Upper lobe of left lung (tissue), 6 donors: ENCODE results near the gene VSTM2B. TPM values are rescaled to one million over a fixed set of nuclear protein-coding genes. Genes with fewer than 3 reads are reported as not detected.

Source experiments
- ATAC-seq, 2 donors: fragments of 200-7000 bp; cut with Tn5 transposase; one replicate each; pipeline ENCODE4 v1.9.1; 2022; ENCODE audit warnings: mild to moderate bottlenecking in 2 of 2, moderate library complexity in 2 of 2; ENCODE audit not compliant: low FRiP score in 2 of 2
- DNase-seq, 2 donors: peaks; one replicate each; pipeline ENCODE4 v3.0.0-alpha.2; 2019 to 2020
- H3K27ac ChIP-seq, 4 donors: fragments of 200-600 bp; sonication (generic); one replicate each; pipeline ENCODE4 v1.5.1; 2016 to 2019
- H3K27me3 ChIP-seq, 4 donors: fragments of 200-600 bp; sonication (generic); one replicate each; pipeline ENCODE4 v1.5.1; 2017 to 2019
- H3K36me3 ChIP-seq, 4 donors: fragments of 200-600 bp; sonication (generic); one replicate each; pipeline ENCODE4 v1.5.1; 2016 to 2019
- H3K4me1 ChIP-seq, 4 donors: fragments of 200-600 bp; sonication (generic); one replicate each; pipeline ENCODE4 v1.5.1; 2018 to 2019
- H3K4me3 ChIP-seq, 4 donors: fragments of 200-600 bp; sonication (generic); one replicate each; pipeline ENCODE4 v1.5.1; 2017 to 2019; ENCODE audit warnings: mild to moderate bottlenecking in 2 of 4, moderate library complexity in 1 of 4
- H3K9me3 ChIP-seq, 4 donors: fragments of 200-600 bp; sonication (generic); one replicate each; pipeline ENCODE4 v1.5.1; 2018 to 2019
- CTCF ChIP-seq, 6 experiments: fragments of 450-650 bp in 4 of 6; fragments of 200-600 bp in 2 of 6; sonication (generic) in 2 of 6; IDR thresholded peaks; one replicate each; pipeline ENCODE4 v1.5.1; 2016 to 2019; ENCODE audit warnings: antibody characterized with exemption in 6 of 6
- EP300 ChIP-seq, 4 donors: sonication (generic); formaldehyde crosslinking; IDR thresholded peaks; one replicate each; pipeline ENCODE4 v1.5.1; 2017; ENCODE audit warnings: antibody characterized with exemption in 4 of 4, control low read depth in 2 of 4
- POLR2A ChIP-seq, 4 donors: fragments of 450-650 bp; IDR thresholded peaks; one replicate each; pipeline ENCODE4 v1.5.1; 2016 to 2017; ENCODE audit warnings: antibody characterized with exemption in 4 of 4, mild to moderate bottlenecking in 2 of 4
- POLR2AphosphoS5 ChIP-seq, 2 donors: sonication (generic); formaldehyde crosslinking; IDR thresholded peaks; one replicate each; pipeline ENCODE4 v1.5.1; 2017; ENCODE audit warnings: antibody characterized with exemption in 2 of 2
- WGBS, 2 donors: methylation state at CpG; one replicate each; pipeline ENCODE4 v1.1.5; 2017 to 2018; 5-methylcytosine and 5-hydroxymethylcytosine counted together
- total RNA-seq, 6 donors: library from RNA; depleted of rRNA in 4 of 6; stranded (reverse); fragments of >200 nt in 4 of 6; gene quantifications; one replicate each; pipeline versions ENCODE4 v1.1.0 to v1.2.1, GENCODE V29; 2016 to 2021
- donor health status: DM: no; HTN: no; CAD: no; lungs with moderate emphysema.
- donor health status: DM: no; HTN: yes; CAD: no; lungs with severe emphysema.

The VSTM2B gene
- total RNA-seq, 6 donors from 2014 or later: not detected

DNA sequence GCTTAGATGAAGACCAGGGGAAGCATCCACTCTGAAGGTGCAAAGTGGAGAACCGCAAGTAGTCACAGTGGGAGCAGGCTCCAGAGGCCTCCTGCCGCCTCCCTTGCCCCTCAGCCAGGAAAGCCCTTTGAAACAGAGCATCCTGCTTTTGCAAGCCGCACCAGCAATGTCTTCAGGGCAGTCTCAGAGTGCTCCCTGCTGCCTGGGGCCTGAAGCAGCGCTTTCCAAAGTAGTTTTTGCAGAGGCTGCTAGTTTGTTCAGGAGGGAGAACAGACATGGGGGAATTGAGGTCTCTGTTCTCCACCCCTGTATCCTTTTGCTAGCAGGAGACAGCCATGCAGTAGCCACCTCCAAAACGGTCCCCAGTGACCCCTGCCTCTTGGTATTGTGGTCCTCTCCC, 64.5 kb downstream of the VSTM2B start:
- 49% methylated on average over 5 of the region's 5 CpGs; no CpG with 5 or more reads in 1 of the 2 donors for WGBS, 2 donors
- no peaks in the 10 kb centered on the region for H3K27me3 ChIP-seq
- no peak for TF ChIP-seq CTCF (IDR thresholded peaks at IDR 0.05)
- TF ChIP-seq POLR2A (IDR thresholded peaks at IDR 0.05): no peak
- no peak for TF ChIP-seq POLR2AphosphoS5 (IDR thresholded peaks at IDR 0.05)
- TF ChIP-seq EP300 (IDR thresholded peaks at IDR 0.05): no peak

GRCh38 chr19:29591670-29592069, 65.9 kb downstream of the VSTM2B start:
- TF ChIP-seq CTCF (IDR thresholded peaks at IDR 0.05) (no peak), POLR2A (IDR thresholded peaks at IDR 0.05) (no peak), EP300 (IDR thresholded peaks at IDR 0.05) (no peak), POLR2AphosphoS5 (IDR thresholded peaks at IDR 0.05) (no peak)
- DNase-seq: no peak
- Histone ChIP-seq H3K36me3 (no peaks in the 10 kb centered on the region), H3K4me3 (no peak overlapping the region), H3K9me3 (no peaks in the 10 kb centered on the region), H3K4me1 (no peaks in the 10 kb centered on the region), H3K27ac (no peak overlapping the region), H3K27me3 (peaks cover 0 to 3% (median 0%) of the 10 kb centered on the region in 4 donors)
- 79 to 100% methylated on average over 3 of the region's 3 CpGs for WGBS, 2 donors
- ATAC-seq: no peak

More for the DNA sequence above, 64.5 kb downstream of the VSTM2B start:
- ATAC-seq (no peak), DNase-seq (no peak)
- Histone ChIP-seq H3K4me3 (no peak overlapping the region), H3K36me3 (no peaks in the 10 kb centered on the region), H3K27ac (no peak overlapping the region), H3K4me1 (no peaks in the 10 kb centered on the region), H3K9me3 (no peaks in the 10 kb centered on the region)

DNA sequence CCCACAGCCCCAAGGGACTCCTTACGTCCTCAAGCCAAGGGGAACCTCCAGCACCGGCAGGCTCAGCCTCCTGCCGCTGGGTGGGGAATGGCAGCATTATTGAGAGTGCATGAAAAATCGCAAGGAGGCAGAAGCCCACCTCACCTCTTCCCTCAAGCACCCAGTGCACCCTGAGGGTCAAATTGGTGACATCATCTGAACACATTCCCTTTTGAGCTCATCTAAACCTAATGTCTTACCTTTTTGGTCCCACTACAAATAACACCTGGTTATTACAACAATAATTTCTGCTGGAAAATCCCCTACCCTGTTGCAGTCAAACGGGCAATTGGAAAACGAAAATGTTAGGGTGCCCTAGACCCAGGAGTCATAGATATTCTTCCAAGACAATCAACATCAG, 68.1 kb downstream of the VSTM2B start:
- ATAC-seq: no peak
- Histone ChIP-seq H3K4me3 (no peak overlapping the region), H3K27ac (no peak overlapping the region), H3K36me3 (no peaks in the 10 kb centered on the region), H3K9me3 (no peaks in the 10 kb centered on the region), H3K27me3 (peaks cover 0 to 3% (median 0%) of the 10 kb centered on the region in 4 donors), H3K4me1 (no peaks in the 10 kb centered on the region)
- WGBS, 2 donors: 70 to 76% methylated on average over 6 of the region's 6 CpGs
- TF ChIP-seq POLR2A (IDR thresholded peaks at IDR 0.05) (no peak), EP300 (IDR thresholded peaks at IDR 0.05) (no peak), CTCF (IDR thresholded peaks at IDR 0.05) (no peak), POLR2AphosphoS5 (IDR thresholded peaks at IDR 0.05) (no peak)
- peak in 1 of 2 donors; percentile 17 for DNase-seq

DNA sequence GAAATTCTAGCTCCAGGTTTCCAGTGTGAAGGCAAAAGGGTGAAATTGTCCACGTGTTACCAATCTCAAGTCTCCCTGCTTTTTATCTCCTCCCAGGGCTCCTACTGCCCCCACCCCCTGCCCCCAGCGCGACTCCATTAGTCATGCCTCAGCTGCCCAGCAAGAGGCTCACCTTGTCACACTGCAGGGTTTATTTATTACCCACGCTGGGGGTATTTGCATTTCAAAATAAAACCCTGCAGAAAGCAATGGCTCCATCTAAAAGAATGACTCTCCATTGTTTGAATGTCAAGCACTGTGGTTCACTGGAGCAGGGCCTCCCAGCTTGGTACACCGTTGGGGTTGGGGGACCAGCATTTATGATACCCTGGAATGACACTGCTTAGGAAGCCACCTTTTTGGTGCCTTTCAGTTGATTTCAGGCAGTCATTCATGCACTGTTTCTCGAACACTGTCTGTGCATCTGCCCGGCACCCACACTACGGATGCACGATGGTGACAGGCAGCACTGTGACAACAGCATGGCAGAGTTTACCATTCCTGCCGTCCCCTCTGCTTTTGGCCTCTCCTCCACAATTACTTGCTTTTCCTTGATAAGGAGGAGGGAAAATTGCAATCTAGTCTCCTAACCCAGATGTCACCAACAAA, 70.4 kb downstream of the VSTM2B start:
- DNase-seq (no peak), ATAC-seq (no peak)
- 37 to 39% methylated on average over 10 of the region's 10 CpGs for WGBS, 2 donors
- H3K9me3 ChIP-seq: no peaks in the 10 kb centered on the region
- H3K4me3 ChIP-seq: no peak overlapping the region
- H3K4me1 ChIP-seq: no peaks in the 10 kb centered on the region
- no peak overlapping the region for H3K27ac ChIP-seq
- no peaks in the 10 kb centered on the region for H3K36me3 ChIP-seq
- TF ChIP-seq POLR2AphosphoS5 (IDR thresholded peaks at IDR 0.05) (no peak), POLR2A (IDR thresholded peaks at IDR 0.05) (no peak), CTCF (IDR thresholded peaks at IDR 0.05) (no peak), EP300 (IDR thresholded peaks at IDR 0.05) (no peak)
- peaks cover 0 to 3% (median 0%) of the 10 kb centered on the region in 4 donors for H3K27me3 ChIP-seq
